IPS-NIHi7 (cell line): Measurements from ENCODE around the gene SPINT4.
A peak's percentile ranks its signal among the peaks of the same experiment; 100 is the strongest.

ENCODE experiments used
- DNase-seq: peaks from one replicate; pipeline ENCODE4 v3.0.0; 2012; ENCODE audit warnings: mixed read lengths; ENCODE audit errors: extremely low spot score

Gene SPINT4

DNA sequence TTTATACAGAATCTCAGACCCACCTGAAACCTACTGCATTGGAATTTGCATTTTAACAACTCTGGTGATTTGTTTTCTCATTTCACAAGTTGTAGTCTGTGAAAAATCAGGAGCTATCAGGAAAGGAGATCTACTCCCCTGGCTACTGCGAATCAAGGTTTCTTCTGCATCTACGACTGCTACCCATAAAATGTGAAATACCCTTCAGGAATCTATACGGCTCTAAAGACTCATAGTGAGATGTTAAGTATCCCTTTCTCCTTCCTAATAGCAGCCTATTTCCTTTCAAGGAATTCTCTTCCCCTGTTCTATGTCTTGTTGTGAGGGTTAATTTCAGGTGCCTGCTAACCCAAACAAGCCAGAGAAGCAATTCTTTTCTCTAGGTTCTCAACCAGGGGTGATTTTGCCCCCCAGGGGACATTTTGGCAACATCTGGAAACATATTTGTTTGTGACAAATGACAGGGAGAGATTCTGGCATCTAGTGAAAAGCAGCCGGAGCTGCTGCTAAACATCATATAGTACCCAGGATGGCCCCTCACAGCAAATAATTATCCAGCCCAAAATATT lies 43.2 kb downstream of the SPINT4 start:
- no peak for DNase-seq

DNA sequence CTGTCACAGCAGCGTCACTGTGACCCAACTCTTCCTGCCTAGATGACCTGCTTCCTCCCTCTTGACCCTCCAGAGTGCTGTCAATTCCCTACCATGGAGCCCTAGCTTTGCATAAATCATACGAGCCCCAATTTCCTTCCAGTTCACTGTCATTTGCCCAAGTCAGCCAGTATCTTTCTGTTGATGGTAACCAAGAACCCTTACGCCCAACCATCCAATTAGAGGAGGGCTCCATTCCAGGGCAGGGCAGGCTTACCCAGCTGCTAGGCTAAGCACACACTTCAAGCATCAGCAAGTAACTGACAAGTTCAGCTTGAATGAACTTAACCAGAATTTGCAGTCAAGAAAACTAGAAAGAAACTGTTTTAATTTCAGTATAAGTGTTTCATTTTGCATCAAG lies 43.8 kb downstream of the SPINT4 start:
- DNase-seq = no peak

DNA sequence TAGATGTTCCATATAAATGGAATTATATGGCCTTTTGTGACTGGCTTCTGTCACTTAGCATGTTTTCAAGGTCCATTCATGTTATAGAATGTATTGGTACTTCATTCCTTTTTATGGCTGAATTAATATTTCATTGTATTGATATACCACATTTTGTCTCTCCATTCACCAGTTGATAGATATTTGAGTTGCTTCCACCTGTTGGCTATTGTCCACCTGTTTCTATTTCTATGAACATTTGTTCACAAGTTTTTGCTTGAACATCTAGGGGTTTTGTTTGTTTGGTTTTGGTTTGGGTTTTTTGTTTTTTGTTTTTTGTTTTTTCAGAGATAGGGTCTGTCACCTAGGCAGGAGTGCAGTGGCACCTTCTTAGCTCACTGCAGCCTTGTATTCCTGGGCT lies 46.3 kb downstream of the SPINT4 start:
- DNase-seq = no peak

DNA sequence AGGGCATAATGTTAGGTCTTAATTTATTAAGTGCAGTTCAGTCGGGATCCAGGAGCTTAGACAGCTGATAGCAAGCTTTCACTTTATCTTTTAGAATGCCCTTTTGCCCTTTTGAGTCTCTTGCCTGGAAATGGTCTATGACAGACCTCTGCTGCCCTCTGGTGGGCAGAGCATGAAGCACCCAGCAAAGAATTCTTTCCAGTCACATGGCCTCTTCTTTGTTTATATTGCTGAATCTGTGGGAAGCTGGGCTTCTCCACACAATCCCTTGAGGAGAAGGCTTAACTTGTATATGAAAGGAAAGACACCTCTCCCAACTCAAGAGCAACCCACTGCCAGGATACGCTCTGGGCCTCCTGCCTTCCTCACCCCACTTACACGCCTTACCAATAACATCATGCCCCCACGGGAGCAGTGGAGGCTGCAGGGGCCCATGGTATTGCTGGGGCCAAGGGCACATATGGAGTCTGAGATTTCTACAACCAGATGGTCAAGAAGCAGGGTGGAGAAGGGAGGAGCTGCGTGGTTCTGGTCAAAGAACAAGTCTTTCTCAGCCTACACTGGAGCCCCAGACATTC lies 49.1 kb downstream of the SPINT4 start:
- peak; percentile 85 for DNase-seq

DNA sequence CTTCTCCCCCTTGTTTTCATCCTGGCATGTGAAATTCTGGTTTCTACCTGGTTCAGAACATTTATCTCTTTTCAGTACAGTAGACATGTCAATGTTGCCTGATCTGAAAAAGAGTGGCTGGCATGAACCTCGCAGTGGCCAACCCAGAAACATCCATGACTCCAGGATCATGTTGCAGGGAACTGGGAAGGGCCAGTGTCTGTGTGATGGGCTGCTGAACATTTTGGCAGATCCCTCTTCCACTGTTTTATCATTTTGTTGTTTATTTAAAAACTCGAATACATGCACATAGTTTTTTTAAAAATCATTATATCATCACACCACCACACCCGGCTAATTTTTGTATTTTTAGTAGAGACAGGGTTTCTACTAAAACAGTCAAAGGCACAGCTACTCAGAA lies 50.5 kb downstream of the SPINT4 start:
- no peak for DNase-seq

DNA sequence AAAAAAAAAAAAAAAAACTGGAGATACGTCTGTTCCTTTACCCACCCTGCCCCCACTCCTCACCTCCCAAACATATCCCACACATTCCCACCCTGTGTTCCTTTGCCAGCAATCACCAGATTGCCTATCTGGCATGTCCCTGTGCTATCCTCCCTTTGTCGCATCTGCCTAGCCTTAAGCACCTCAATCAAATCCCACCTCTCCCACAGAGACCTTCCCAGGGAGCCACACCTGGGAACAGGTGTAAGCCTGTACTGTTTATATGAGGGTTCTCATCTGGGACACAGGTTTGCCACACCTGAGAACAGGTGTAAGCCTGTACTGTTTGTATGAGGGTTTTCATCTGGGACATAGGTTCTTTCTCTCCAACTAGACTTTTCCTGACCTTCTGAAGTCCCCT lies 52.8 kb downstream of the SPINT4 start:
- no peak for DNase-seq

DNA sequence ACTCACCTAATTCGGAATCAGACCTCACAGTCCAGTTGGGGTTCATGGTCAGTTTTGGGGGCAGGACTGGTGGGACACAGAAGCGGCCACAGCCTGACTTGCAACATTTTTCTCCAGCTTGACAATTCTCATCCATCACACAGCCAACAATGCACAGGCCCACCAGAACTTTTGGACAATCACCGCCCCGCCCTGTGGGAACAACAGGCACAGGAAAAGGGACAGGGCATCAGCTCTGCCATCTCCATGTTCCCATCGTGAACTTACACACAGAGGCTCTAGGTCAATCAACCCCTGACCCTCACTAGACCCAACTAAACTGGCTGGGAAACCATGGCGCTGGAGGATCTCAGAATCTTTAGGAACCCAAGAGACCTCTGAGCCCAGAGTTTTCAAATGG lies 53.3 kb downstream of the SPINT4 start:
- DNase-seq = no peak
